ENCODE data around the gene ARHGEF19.

DNA sequence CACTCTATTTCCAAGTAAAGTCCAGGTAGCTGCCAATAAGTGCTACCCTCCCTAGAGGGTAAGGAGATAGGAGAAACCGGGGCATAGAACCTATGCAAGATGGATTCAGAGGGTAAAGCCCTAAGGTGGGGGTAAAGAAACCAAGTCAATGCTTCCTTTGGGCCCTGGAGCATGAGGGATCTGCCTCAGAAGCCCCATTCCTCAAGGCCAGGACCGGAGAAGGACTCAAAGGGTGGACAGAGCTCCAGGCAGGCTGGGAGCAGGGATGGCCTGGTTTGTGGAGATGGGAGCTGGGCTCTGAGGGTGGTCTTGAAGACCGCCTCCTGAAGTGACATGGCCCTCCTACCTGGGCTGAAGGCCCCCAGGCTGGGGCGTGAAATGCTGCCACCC, 60.5 kb downstream of the ARHGEF19 start:
- TF ChIP-seq, protein P1, sequence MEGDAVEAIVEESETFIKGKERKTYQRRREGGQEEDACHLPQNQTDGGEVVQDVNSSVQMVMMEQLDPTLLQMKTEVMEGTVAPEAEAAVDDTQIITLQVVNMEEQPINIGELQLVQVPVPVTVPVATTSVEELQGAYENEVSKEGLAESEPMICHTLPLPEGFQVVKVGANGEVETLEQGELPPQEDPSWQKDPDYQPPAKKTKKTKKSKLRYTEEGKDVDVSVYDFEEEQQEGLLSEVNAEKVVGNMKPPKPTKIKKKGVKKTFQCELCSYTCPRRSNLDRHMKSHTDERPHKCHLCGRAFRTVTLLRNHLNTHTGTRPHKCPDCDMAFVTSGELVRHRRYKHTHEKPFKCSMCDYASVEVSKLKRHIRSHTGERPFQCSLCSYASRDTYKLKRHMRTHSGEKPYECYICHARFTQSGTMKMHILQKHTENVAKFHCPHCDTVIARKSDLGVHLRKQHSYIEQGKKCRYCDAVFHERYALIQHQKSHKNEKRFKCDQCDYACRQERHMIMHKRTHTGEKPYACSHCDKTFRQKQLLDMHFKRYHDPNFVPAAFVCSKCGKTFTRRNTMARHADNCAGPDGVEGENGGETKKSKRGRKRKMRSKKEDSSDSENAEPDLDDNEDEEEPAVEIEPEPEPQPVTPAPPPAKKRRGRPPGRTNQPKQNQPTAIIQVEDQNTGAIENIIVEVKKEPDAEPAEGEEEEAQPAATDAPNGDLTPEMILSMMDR (IDR thresholded peaks at IDR 0.05; ENCODE audit: low read depth, low read length): no peak
- TF ChIP-seq POLR2A (IDR thresholded peaks at IDR 0.05; ENCODE audit: extremely low read depth, insufficient read length) (no peak), MYC (IDR thresholded peaks at IDR 0.05; ENCODE audit: low read depth, low read length) (no peak)
- TF ChIP-seq, protein P2, sequence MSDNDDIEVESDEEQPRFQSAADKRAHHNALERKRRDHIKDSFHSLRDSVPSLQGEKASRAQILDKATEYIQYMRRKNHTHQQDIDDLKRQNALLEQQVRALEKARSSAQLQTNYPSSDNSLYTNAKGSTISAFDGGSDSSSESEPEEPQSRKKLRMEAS (IDR thresholded peaks at IDR 0.05; ENCODE audit: low read depth, low read length): no peak
